Epithelial cell of alveolus of lung (primary cell): ENCODE results near the gene CRB1. TPM values are rescaled to one million over a fixed set of nuclear protein-coding genes. Genes with fewer than 3 reads are reported as not detected.

Source experiments
- total RNA-seq: library from RNA; depleted of rRNA; stranded (reverse); fragments of >200 nt; gene quantifications from 2 replicates; pipeline ENCODE4 v1.2.1, GENCODE V29; 2015

Gene CRB1
- 0.08 and 0.52 TPM in 2 replicates for total RNA-seq

GRCh38 chr1:197268012-197268411 lies at the start of gene CRB1:
Gene CRB1 (plus strand): TSS chr1:197268252. CDS start chr1:197268413, 161 bp downstream.

Other genes starting within 250 kb of the CRB1 start
- gene F13B, start 201.0 kb upstream of the CRB1 start, total RNA-seq = not detected in 2 replicates
- gene ASPM, start 121.6 kb upstream of the CRB1 start, total RNA-seq = 14.7 and 21.7 TPM in 2 replicates
- 8.1 and 8.3 TPM in 2 replicates for gene ZBTB41, start 67.0 kb upstream of the CRB1 start, total RNA-seq